Stimulated activated memory B cell treated with anti-CD40 and anti-IgM and Interleukin-4, amounts not matched to agents 10 μg/mL and 1 μg/mL and 100 μg/mL, for 72 hours (primary cell): ENCODE data around the gene TUBA4A.

Source experiments
- ATAC-seq: fragments of 150-1000 bp; cut with Tn5 transposase; 2 replicates; pipeline ENCODE4 v1.10.0; 2021
- H3K27ac Mint-ChIP-seq: one replicate; pipeline ENCODE4 v1.8.0; 2022; ENCODE audit warnings: mild to moderate bottlenecking, mixed read lengths
- H3K27me3 Mint-ChIP-seq: one replicate; pipeline ENCODE4 v1.8.0; 2022; ENCODE audit warnings: mixed read lengths
- H3K36me3 Mint-ChIP-seq: one replicate; pipeline ENCODE4 v1.8.0; 2022; ENCODE audit warnings: mixed read lengths
- H3K4me1 Mint-ChIP-seq: one replicate; pipeline ENCODE4 v1.8.0; 2022; ENCODE audit warnings: mixed read lengths
- H3K4me3 Mint-ChIP-seq: one replicate; pipeline ENCODE4 v1.8.0; 2022; ENCODE audit warnings: mild to moderate bottlenecking, moderate library complexity, mixed read lengths
- H3K9me3 Mint-ChIP-seq: one replicate; pipeline ENCODE4 v1.8.0; 2022; ENCODE audit warnings: mixed read lengths

The TUBA4A gene

DNA sequence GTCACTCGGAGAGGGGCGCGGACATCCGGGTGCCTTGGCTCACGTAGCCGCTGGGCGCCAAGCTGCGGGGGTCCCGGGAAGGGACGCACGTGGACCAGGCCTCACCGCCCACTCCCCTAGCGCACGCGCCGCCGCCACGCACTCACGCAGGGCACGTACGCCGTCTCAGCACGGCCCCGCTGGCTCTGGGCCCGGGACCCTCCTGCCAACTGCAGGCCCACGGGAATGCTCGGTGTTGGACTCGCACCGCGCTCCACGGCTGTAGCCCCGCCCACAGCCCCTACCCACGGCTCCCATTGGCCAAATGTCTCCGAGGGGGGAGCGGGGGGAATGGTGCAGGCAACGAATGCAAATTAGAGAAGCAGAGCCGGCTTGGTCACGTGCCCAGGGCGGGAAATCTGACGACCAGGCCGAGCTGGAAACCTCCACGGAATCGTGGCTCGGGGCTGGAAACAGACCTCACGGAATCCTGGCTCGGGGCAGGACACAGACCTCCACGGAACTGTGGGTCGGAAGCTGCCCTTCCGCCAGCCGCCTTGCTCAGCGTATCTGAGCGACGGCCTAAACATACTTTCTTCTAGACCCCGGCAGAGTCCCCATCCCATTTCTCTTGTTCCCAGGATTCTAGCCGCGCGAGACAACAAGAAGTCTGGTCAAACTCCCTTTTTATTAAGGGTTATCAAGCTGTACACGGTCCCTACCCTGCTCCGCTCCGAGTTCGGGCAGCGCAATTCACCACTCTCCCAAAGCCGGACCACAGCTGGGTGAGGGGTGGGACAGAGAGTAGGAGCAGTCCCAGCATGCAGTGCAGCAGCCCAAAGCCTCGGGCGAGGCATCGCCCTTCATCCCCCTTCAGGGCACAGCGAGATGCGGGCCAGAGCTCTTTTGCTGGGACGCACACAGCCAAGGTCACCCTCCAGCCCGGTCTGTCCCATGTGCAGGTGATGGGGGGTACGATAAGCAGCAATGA, 34.7 kb downstream of the TUBA4A start, which contains the start of gene ABCB6:
Gene ABCB6 (minus strand): TSS at position 227 of the 970 bp plus-strand sequence. CDS start 285 bp downstream, outside the sequence.
- ATAC-seq, result peak; percentile 93
- H3K27ac Mint-ChIP-seq, result peak within 1 kb of the TSS; percentile 78
- H3K9me3 Mint-ChIP-seq, result no peaks in the 10 kb centered on the region
- peak within 1 kb of the TSS; percentile 84 for H3K4me3 Mint-ChIP-seq
- H3K4me1 Mint-ChIP-seq, result peaks cover 35% of the 10 kb centered on the region
- peaks cover 51% of the 10 kb centered on the region for H3K36me3 Mint-ChIP-seq
- H3K27me3 Mint-ChIP-seq, result no peaks in the 10 kb centered on the region

DNA sequence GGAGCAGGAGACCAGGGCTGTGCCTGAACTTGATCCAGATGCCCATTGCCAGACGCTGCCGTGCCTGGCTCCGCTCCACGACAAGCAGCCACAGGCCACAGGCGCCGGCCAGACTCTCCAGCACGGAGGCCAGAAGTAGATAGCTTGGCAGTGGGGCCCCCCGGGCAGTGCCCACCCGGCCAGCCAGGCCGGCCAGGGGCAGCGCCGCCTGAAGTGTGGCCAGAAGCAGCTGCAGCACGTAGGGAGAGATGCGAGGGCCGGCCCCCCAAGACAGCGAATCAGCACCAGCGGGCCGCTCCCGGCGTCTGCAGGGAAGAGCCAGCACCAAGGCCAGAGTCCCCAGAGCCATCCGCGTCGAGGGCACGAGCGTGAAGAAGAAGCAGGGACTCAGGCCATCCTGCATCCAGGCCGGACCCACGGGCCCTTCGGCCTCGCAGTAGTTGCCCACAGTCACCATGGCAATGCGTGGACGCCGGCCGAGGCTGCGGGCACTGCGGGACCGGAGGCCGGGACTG, 35.4 kb downstream of the TUBA4A start:
- ATAC-seq, result peak; percentile 62

DNA sequence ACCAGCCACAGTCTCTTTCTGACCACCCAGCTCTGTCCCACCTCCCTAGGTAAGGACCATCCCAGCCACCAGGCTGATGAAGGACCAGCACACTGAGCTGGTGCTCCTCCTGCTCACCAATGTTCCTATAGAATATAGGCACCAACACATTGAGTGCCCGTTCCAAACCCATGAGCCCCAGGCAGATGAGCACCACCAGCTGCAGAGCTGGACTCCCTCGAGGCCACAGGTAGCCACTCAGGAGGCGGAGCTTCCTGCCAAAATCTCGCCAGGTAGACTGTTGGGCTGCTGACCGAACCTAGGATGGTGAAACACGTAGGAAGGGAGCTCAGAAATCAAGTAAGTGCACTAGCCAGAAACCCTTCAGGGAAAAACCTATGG, 37.2 kb downstream of the TUBA4A start:
- no peaks in the 10 kb centered on the region for H3K9me3 Mint-ChIP-seq
- peaks cover 41% of the 10 kb centered on the region for H3K36me3 Mint-ChIP-seq
- peak overlapping the region; percentile 36 for H3K4me3 Mint-ChIP-seq
- no peaks in the 10 kb centered on the region for H3K27me3 Mint-ChIP-seq
- no peak for ATAC-seq
- peak overlapping the region; percentile 37 for H3K27ac Mint-ChIP-seq
- peaks cover 35% of the 10 kb centered on the region for H3K4me1 Mint-ChIP-seq

More for the DNA sequence above, 35.4 kb downstream of the TUBA4A start:
- Mint-ChIP-seq H3K4me1 (peaks cover 35% of the 10 kb centered on the region), H3K4me3 (peak overlapping the region; percentile 84), H3K36me3 (peaks cover 49% of the 10 kb centered on the region), H3K9me3 (no peaks in the 10 kb centered on the region), H3K27ac (peak overlapping the region; percentile 78), H3K27me3 (no peaks in the 10 kb centered on the region)

DNA sequence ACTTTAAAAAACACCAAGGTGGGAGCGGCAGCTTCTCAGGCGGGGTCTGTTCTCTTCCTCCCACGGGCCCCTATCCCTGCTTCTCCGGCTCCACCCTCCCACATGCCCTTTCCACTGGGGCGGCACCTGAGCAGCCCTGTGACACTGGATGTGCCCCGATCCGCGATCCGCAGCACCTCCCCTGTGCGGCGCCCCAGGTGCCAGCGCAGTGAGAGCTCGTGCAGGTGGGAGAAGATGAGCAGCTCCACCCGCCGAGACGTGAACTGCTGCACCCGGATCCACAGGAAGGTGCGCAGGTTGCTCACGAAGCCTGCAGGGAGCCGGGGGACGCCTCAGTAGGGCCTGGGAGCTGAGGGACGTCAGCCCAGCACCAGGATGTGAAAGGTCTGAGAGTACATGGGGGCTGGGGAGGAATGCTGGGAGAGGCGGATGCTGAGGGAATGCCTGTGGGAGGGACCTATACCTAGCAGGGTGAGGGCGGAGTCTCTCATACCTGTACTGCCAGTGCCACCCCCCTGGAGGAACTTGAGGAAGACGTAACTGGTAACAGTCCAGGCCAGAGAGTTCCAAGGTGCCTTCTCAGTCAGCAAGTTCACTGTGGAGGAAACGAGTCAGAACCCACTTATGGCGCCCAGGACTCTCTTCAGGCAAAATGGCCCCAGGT, 37.7 kb downstream of the TUBA4A start:
- no peak for ATAC-seq
- Mint-ChIP-seq H3K9me3 (no peaks in the 10 kb centered on the region), H3K4me1 (peaks cover 35% of the 10 kb centered on the region), H3K27ac (peak overlapping the region; percentile 37), H3K4me3 (no peak overlapping the region), H3K27me3 (no peaks in the 10 kb centered on the region), H3K36me3 (peaks cover 36% of the 10 kb centered on the region)

DNA sequence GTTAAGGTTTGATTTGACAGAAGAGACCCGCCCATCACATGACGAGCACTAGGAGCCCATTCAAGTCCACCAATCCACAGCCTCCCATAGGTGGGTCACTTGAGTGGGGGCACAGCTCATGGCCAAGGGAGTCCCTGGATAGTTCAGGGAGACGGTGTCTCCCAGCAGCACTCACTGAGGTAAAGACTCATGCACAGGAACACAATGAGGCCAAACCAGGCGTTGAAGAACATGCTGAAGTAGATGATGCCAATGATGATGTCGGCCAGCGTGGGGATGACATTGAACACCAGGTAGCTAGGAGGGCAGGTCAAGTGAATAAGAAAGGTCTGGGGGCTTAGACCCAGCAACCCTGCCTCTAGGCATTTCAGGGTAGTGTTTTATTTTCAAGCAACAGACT, 38.9 kb downstream of the TUBA4A start:
- Mint-ChIP-seq H3K4me1 (peaks cover 33% of the 10 kb centered on the region), H3K4me3 (no peak overlapping the region), H3K36me3 (peaks cover 33% of the 10 kb centered on the region), H3K9me3 (no peaks in the 10 kb centered on the region), H3K27me3 (no peaks in the 10 kb centered on the region), H3K27ac (no peak overlapping the region)
- ATAC-seq, result no peak

DNA sequence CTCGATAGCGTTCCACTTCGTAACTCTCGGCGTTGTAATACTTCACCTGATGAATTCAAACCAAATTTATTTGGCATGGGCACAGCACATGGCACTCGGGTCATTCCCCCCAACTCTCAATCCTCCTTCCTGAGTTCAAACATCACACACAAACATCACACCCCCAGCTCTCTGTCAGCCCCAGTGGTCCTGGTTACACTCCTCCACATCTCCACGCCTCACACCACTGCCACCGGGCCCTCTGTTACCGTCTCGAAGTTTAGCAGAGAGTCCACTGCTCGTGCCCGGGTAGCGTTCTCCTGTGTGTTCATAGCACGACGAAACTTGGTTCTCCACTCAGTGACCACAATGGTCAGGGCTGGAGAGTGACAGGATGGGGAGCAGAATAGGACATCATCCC, 39.6 kb downstream of the TUBA4A start:
- no peaks in the 10 kb centered on the region for H3K27me3 Mint-ChIP-seq
- H3K9me3 Mint-ChIP-seq, result no peaks in the 10 kb centered on the region
- no peak overlapping the region for H3K4me3 Mint-ChIP-seq
- no peak overlapping the region for H3K27ac Mint-ChIP-seq
- peaks cover 33% of the 10 kb centered on the region for H3K36me3 Mint-ChIP-seq
- peaks cover 26% of the 10 kb centered on the region for H3K4me1 Mint-ChIP-seq
- no peak for ATAC-seq

DNA sequence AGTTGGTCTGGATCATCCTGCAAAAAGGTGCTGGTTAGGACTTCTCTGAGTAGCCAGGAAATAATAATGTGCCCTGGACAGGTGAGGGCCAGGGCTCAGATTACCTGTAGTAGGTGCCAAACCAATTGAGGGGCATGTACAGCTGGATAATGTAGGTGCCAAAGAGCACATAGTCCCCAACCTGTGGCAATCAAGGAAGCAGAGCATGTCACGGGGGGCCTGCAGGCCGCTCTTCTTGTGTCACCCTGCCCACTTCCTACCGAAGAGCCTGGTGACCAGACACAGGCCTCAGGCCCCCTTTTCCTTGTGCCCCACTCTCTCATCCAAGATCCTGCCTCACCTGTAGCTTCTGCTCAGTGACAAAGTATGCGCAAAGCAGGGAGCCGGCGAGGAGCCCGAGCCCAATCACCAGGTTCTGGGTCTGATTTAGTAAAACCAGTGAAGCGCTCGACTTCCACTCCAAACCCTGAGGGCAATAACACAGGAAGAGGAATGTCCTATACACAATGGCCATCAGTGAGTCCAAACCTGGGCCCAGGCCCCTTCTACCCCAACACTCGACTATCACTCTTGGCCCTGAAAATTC, 40.1 kb downstream of the TUBA4A start:
- Mint-ChIP-seq H3K27ac (no peak overlapping the region), H3K4me1 (peaks cover 23% of the 10 kb centered on the region), H3K9me3 (no peaks in the 10 kb centered on the region), H3K27me3 (no peaks in the 10 kb centered on the region), H3K36me3 (peaks cover 33% of the 10 kb centered on the region), H3K4me3 (no peak overlapping the region)
- ATAC-seq, result no peak

DNA sequence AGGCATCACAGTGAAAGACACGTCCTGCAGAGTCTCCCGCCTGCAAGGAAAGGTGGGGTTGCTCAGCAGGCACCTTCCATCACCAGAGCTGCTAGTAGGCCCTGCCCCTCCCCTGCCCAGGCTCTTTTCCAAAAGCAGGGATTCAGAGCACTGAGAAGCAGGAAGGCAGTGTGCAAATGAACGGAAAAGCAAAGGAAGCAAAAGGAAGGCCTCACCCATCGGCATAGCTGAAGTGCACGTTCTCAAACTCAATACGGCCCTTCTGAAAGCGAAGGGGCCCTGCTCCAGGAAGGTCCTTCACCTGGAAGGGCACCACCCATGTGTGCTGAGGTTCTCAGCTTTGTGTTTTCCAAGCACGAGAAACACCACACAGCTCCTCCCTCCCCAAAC, 40.7 kb downstream of the TUBA4A start:
- Mint-ChIP-seq H3K9me3 (no peaks in the 10 kb centered on the region), H3K36me3 (peaks cover 38% of the 10 kb centered on the region), H3K4me3 (no peak overlapping the region), H3K27ac (no peak overlapping the region), H3K4me1 (peaks cover 25% of the 10 kb centered on the region), H3K27me3 (no peaks in the 10 kb centered on the region)
- ATAC-seq, result no peak

DNA sequence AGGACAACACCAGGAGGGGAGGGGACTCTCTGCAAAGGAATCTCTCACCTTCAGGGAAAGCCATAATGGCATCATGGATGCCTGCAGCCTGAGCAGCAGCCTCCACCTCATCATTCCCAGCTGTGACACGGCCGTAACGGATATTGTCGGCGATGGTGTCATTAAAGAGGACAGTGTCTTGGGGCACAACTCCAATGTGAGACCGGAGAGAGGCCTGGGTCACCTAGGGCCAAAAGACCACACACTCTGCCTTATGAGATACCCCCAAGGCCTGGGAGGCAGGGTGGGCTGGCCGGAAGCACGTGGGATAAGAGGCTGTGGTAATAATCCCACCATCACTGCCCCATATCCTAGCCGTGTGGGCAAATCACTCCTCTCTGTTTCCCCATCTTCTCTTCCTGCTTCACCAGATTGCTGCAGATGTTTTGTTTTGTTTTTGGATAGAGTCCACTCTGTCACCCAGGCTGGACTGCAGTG, 42.8 kb downstream of the TUBA4A start:
- ATAC-seq, result no peak
- H3K4me3 Mint-ChIP-seq, result no peak overlapping the region
- H3K27me3 Mint-ChIP-seq, result no peaks in the 10 kb centered on the region
- no peak overlapping the region for H3K27ac Mint-ChIP-seq
- H3K36me3 Mint-ChIP-seq, result peaks cover 34% of the 10 kb centered on the region
- peaks cover 16% of the 10 kb centered on the region for H3K4me1 Mint-ChIP-seq
- no peaks in the 10 kb centered on the region for H3K9me3 Mint-ChIP-seq

DNA sequence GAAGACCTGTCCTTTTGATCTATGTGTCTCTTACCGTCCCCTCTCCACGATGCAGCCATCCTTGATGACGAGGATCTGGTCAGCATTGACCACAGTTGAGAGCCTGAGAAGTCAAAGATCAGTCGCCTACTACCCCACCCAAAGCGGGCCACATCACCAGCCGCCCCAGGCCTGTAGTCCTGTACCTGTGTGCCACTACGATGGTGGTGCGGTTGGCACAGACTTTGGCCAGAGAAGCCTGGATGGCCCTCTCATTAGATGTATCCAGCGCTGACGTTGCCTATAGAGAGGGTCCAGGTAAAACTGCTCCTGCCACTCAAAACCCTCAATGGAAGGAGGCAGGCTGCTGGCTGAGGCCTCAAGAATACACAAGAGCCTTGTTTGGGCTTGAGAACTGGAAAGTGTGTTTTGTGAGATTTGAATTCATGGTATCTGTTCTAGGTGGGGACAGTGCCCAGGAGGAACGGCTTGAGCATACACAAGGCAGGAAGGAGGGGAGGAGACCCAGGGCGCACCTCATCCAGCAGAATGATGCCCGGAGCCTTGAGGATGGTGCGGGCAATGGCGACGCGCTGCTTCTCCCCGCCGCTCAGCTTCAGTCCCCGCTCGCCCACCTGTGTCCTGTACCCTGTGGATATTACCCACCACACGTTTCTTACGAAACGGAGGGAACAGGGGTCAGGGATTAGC, 43.4 kb downstream of the TUBA4A start:
- ATAC-seq, result no peak
- peaks cover 14% of the 10 kb centered on the region for H3K4me1 Mint-ChIP-seq
- peaks cover 32% of the 10 kb centered on the region for H3K36me3 Mint-ChIP-seq
- no peak overlapping the region for H3K4me3 Mint-ChIP-seq
- H3K27ac Mint-ChIP-seq, result peak overlapping the region; percentile 40
- H3K27me3 Mint-ChIP-seq, result no peaks in the 10 kb centered on the region
- H3K9me3 Mint-ChIP-seq, result no peaks in the 10 kb centered on the region

DNA sequence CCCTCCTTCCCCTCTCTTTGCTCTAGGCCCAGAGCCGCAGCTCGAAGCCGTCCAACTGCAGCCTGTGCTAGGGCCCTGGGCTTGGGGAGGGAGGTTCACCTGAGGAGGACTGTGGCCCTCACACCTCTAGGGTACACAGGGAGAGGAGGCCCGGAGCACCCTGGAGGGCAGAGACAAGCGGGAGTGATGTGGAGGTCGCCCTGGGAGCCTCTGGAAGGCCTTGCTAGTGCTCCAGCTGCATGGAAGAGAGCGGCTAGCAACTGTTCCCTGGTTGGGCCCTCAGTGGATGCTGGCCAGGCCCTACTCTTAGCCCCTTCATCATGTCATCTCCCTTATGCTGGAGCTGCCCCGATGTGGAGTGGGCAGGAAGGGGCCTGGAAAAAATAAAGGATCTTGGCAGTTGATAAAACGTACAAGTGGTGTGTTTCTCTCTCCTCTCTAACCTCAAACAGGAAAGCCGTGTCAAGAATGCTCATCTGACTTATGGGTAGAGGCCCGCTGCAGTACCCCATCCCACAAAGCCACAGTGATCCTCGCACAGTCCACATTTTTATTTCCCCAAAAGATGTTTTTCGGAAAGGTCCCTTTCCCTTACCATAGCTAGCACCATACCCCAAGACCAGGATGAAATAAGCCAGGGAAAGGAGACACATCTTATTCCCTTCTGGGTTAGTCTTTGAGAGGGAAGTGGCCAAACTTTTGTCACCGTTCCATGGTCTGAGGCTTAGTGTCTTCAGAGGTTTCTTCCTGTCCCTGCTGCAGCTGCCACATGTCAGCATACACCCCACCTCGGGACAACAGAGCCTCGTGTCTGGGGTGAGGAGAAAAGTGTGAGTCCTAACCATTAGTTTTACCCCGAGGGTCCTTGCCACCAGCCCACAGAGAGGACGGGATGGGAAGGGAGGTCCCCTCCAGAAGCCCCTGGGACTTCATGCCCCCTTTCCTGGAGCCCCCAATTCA, 44.2 kb downstream of the TUBA4A start:
- H3K4me3 Mint-ChIP-seq, result no peak overlapping the region

DNA sequence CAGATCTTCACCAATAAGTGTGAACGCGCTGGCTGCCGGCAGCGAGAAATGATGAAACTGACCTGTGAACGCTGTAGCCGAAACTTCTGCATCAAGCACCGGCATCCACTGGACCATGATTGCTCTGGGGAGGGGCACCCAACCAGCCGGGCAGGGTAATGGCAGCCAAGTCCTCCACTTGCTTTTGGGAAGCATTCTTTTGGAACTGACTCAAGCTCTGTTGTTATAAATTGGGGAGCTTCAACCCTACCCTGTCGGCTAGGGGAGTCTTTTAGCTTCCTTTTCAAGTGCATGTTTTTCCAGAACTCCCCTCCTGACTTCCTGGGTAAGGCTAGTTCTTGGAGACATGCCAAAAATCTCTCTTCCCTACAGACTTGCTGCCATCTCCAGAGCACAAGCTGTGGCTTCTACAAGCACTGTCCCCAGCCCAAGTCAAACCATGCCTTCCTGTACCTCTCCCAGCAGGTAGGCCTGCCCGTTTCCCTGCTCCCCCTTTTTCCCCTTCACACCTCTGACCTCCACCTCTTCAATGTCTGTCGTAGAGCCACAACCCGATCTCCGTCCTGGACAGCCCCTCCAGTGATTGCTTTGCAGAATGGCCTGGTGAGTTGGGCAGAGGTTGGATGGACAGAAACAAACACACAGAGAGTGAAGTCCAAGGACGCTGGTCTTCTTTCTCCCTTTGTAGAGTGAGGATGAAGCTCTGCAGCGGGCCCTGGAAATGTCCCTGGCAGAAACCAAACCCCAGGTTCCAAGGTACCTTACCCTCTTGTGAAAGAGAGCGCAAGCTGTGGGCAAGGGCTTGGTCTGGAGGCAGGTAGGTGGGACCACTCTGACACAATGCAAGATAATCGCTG, 45.6 kb downstream of the TUBA4A start:
- no peaks in the 10 kb centered on the region for H3K9me3 Mint-ChIP-seq
- peaks cover 15% of the 10 kb centered on the region for H3K36me3 Mint-ChIP-seq
- H3K4me1 Mint-ChIP-seq, result peaks cover 14% of the 10 kb centered on the region
- H3K27ac Mint-ChIP-seq, result peak overlapping the region; percentile 41
- no peak for ATAC-seq
- no peaks in the 10 kb centered on the region for H3K27me3 Mint-ChIP-seq
- peak overlapping the region; percentile 55 for H3K4me3 Mint-ChIP-seq

More for the DNA sequence above, 44.2 kb downstream of the TUBA4A start:
- Mint-ChIP-seq H3K27ac (peak overlapping the region; percentile 40), H3K9me3 (no peaks in the 10 kb centered on the region), H3K4me1 (peaks cover 14% of the 10 kb centered on the region), H3K36me3 (peaks cover 27% of the 10 kb centered on the region), H3K27me3 (no peaks in the 10 kb centered on the region)
- no peak for ATAC-seq
